ENCODE results near the gene TMEM198. TPM values are rescaled to one million over a fixed set of nuclear protein-coding genes. Genes with fewer than 3 reads are reported as not detected.
A peak's percentile ranks its signal among the peaks of the same experiment; 100 is the strongest.

TMEM198 gene
- total and polyA plus RNA-seq, 9 of the 15 experiments (the other 6 are each of a cell fraction or from before 2014, with no cell fraction given) = 0.03 to 3.8 (median 1.0) TPM

- TF ChIP-seq HINFP (tag; conservative IDR thresholded peaks at IDR 0.05; ENCODE audit: low read depth) (no peak), RBM39 (optimal IDR thresholded peaks at IDR 0.05; ENCODE audit: low read depth, low read length) (no peak), HIVEP1 (CRISPR knock-in tag; IDR thresholded peaks at IDR 0.05) (no peak), IRF9 (tag; IDR thresholded peaks at IDR 0.05) (no peak), HBP1 (CRISPR knock-in tag; IDR thresholded peaks at IDR 0.05) (no peak), STAG1 (CRISPR knock-in tag; IDR thresholded peaks at IDR 0.05; ENCODE audit: borderline replicate concordance) (peak; percentile 71; the same call in 1 of the 2 replicates), MTF1 (CRISPR knock-in tag; IDR thresholded peaks at IDR 0.05; ENCODE audit: borderline replicate concordance) (no peak), POLR3G (IDR thresholded peaks at IDR 0.05; ENCODE audit: extremely low read depth, insufficient read length, insufficient replicate concordance) (no peak), SIN3A (IDR thresholded peaks at IDR 0.05; ENCODE audit: borderline replicate concordance in 2 of 2, control insufficient read depth in 1 of 2, low read depth in 2 of 2, low read length in 2 of 2) (no peak), ZFP1 (CRISPR knock-in tag; IDR thresholded peaks at IDR 0.05) (no peak), FOXO4 (CRISPR knock-in tag; IDR thresholded peaks at IDR 0.05) (no peak), ZNF12 (CRISPR knock-in tag; IDR thresholded peaks at IDR 0.05) (no peak), AFF4 (CRISPR knock-in tag; IDR thresholded peaks at IDR 0.05) (no peak), UBTF (IDR thresholded peaks at IDR 0.05; ENCODE audit: borderline replicate concordance in 1 of 2, low read depth in 2 of 2, low read length in 2 of 2) (no peak), ZNF77 (CRISPR knock-in tag; IDR thresholded peaks at IDR 0.05) (no peak)
These were observed 2.1 kb upstream of the TMEM198 start (continued) for GRCh38 chr2:219541611-219542180.

Measured in K562 (cell line).